IMR-90 (cell line): ENCODE data around the gene PPM1G. TPM values are rescaled to one million over a fixed set of nuclear protein-coding genes. Genes with fewer than 3 reads are reported as not detected.

ENCODE experiments used
- ATAC-seq: fragments of 200-7000 bp; cut with Tn5 transposase; 2 replicates; pipeline ENCODE4 v1.9.1; 2020; ENCODE audit warnings: low read depth, mild to moderate bottlenecking, moderate library complexity
- BruUV-seq: library from RNA; stranded (reverse); fragments of 400-500 nt; replicated peaks from 2 replicates; lab custom pipeline; 2021; lab: Mats Ljungman, UMichigan
- CTCF ChIA-PET: fragments of 300-600 bp; formaldehyde crosslinking; extraction: SDS; loops from one replicate; lab custom pipeline; 2021; ENCODE audit warnings: antibody characterized with exemption; lab: Yijun Ruan, JAX
- POLR2A ChIA-PET: fragments of 300-600 bp; sonication (Branson Sonifier 250); formaldehyde crosslinking; loops from one replicate; lab custom pipeline; 2022; ENCODE audit warnings: antibody characterized with exemption; ENCODE audit not compliant: unreplicated experiment; lab: Charles Lee
- DNase-seq: peaks from one replicate; pipeline ENCODE4 v3.0.0; 2013
- H2AFZ ChIP-seq: replicated peaks from 2 replicates; pipeline ENCODE3; 2013; ENCODE audit warnings: low read length, mild to moderate bottlenecking; ENCODE audit not compliant: poor library complexity
- H2AK5ac ChIP-seq: 2 replicates; pipeline ENCODE4 v1.6.1; 2013; ENCODE audit warnings: low read depth, low read length, inconsistent platforms
- H2AK9ac ChIP-seq: replicated peaks from 2 replicates; pipeline ENCODE3; 2013; ENCODE audit warnings: mild to moderate bottlenecking, low read depth, low read length, moderate library complexity; ENCODE audit not compliant: poor library complexity
- H2BK120ac ChIP-seq: 2 replicates; pipeline ENCODE4 v1.6.1; 2013; ENCODE audit warnings: low read depth, low read length, inconsistent platforms
- H2BK15ac ChIP-seq: 3 replicates; pipeline ENCODE4 v1.6.1; 2013; ENCODE audit warnings: low read depth, low read length, inconsistent platforms
- H2BK20ac ChIP-seq: 2 replicates; pipeline ENCODE4 v1.6.1; 2013; ENCODE audit warnings: low read depth, mild to moderate bottlenecking, inconsistent platforms, low read length, moderate library complexity
- H2BK5ac ChIP-seq: 2 replicates; pipeline ENCODE4 v1.6.1; 2013; ENCODE audit warnings: mild to moderate bottlenecking, low read depth, low read length, inconsistent platforms; ENCODE audit not compliant: poor library complexity, severe bottlenecking
- H3K14ac ChIP-seq: replicated peaks from 2 replicates; pipeline ENCODE4 v1.6.1; 2013; ENCODE audit warnings: low read depth, low read length, inconsistent platforms
- H3K18ac ChIP-seq: 2 replicates; pipeline ENCODE4 v1.6.1; 2013; ENCODE audit warnings: low read depth, low read length, control low read depth
- H3K23ac ChIP-seq: 2 replicates; pipeline ENCODE4 v1.6.1; 2013; ENCODE audit warnings: low read depth, low read length, inconsistent platforms
- H3K27ac ChIP-seq: 2 replicates; pipeline ENCODE4 v1.5.1; 2013; ENCODE audit warnings: mild to moderate bottlenecking, control low read depth, low read length; ENCODE audit not compliant: insufficient read depth
- H3K27me3 ChIP-seq: 2 replicates; pipeline ENCODE4 v1.6.1; 2013; ENCODE audit warnings: low read length; ENCODE audit not compliant: control insufficient read depth, insufficient read depth
- H3K36me3 ChIP-seq: 2 replicates; pipeline ENCODE4 v1.6.1; 2013; ENCODE audit warnings: low read length, mixed read lengths; ENCODE audit not compliant: control insufficient read depth, insufficient read depth
- H3K4ac ChIP-seq: 2 replicates; pipeline ENCODE4 v1.6.1; 2013; ENCODE audit warnings: low read depth, low read length, inconsistent platforms
- H3K4me1 ChIP-seq: 2 replicates; pipeline ENCODE4 v1.6.1; 2013; ENCODE audit warnings: low read length, mixed read lengths; ENCODE audit not compliant: control insufficient read depth, insufficient read depth
- H3K4me2 ChIP-seq: 2 replicates; pipeline ENCODE4 v1.6.1; 2013; ENCODE audit warnings: low read depth, mild to moderate bottlenecking, control low read depth, low read length, moderate library complexity
- H3K4me3 ChIP-seq: 2 replicates; pipeline ENCODE4 v1.5.1; 2013; ENCODE audit warnings: low read depth, mild to moderate bottlenecking, control low read depth, low read length, moderate library complexity; ENCODE audit not compliant: insufficient read depth
- H3K56ac ChIP-seq: 2 replicates; pipeline ENCODE4 v1.6.1; 2013; ENCODE audit warnings: low read length, inconsistent platforms; ENCODE audit not compliant: insufficient read depth; ENCODE audit errors: extremely low read depth
- H3K79me1 ChIP-seq, 2 experiments: 2 replicates each; pipeline ENCODE4 v1.6.1; 2013; ENCODE audit warnings: low read length in 2 of 2, inconsistent platforms in 1 of 2, low read depth in 1 of 2
- H3K9ac ChIP-seq: 2 replicates; pipeline ENCODE4 v1.6.1; 2013; ENCODE audit warnings: low read depth, low read length, control low read depth
- H3K9me1 ChIP-seq: 2 replicates; pipeline ENCODE4 v1.6.1; 2013; ENCODE audit warnings: low read length, inconsistent platforms; ENCODE audit not compliant: insufficient read depth
- H3K9me3 ChIP-seq: 2 replicates; pipeline ENCODE4 v1.6.1; 2013; ENCODE audit warnings: low read length; ENCODE audit not compliant: control insufficient read depth, insufficient read depth
- H4K20me1 ChIP-seq: 2 replicates; pipeline ENCODE4 v1.6.1; 2013; ENCODE audit warnings: low read length, inconsistent platforms; ENCODE audit not compliant: insufficient read depth
- H4K5ac ChIP-seq: 2 replicates; pipeline ENCODE4 v1.6.1; 2013; ENCODE audit warnings: mild to moderate bottlenecking, low read depth, low read length, control low read depth
- H4K8ac ChIP-seq, 2 experiments: 2 replicates each; pipeline ENCODE4 v1.6.1; 2013; ENCODE audit warnings: low read depth in 2 of 2, low read length in 2 of 2, control low read depth in 1 of 2, inconsistent platforms in 1 of 2
- H4K91ac ChIP-seq: 2 replicates; pipeline ENCODE4 v1.6.1; 2013; ENCODE audit warnings: low read depth, low read length, inconsistent platforms; ENCODE audit not compliant: insufficient read depth
- BHLHE40 ChIP-seq: fragments of 150-350 bp; IDR thresholded peaks from 2 replicates; pipeline ENCODE4 v1.6.1; 2016; ENCODE audit warnings: mild to moderate bottlenecking, low read depth, low read length
- CEBPB ChIP-seq: IDR thresholded peaks from 2 replicates; pipeline ENCODE4 v1.6.1; 2012; ENCODE audit warnings: low read depth, low read length, improper control_type of control experiment
- CHD1 ChIP-seq: IDR thresholded peaks from 2 replicates; pipeline ENCODE4 v1.6.1; 2012; ENCODE audit warnings: low read depth, low read length, improper control_type of control experiment
- CTCF ChIP-seq: conservative IDR thresholded peaks from 2 replicates; pipeline ENCODE4 v1.5.1; 2012; ENCODE audit warnings: mild to moderate bottlenecking, low read depth, low read length, improper control_type of control experiment
- FOS ChIP-seq: fragments of 150-350 bp; IDR thresholded peaks from 2 replicates; pipeline ENCODE4 v1.6.1; 2016; ENCODE audit warnings: low read depth, low read length
- MAZ ChIP-seq: IDR thresholded peaks from 2 replicates; pipeline ENCODE4 v1.6.1; 2012; ENCODE audit warnings: low read depth, mild to moderate bottlenecking, low read length, improper control_type of control experiment, moderate library complexity, borderline replicate concordance
- MXI1 ChIP-seq: IDR thresholded peaks from 2 replicates; pipeline ENCODE4 v1.6.1; 2012; ENCODE audit warnings: low read depth, mild to moderate bottlenecking, low read length, moderate library complexity, borderline replicate concordance
- NFE2L2 ChIP-seq: fragments of 150-350 bp; IDR thresholded peaks from 2 replicates; pipeline ENCODE4 v1.6.1; 2016; ENCODE audit warnings: low read depth, mild to moderate bottlenecking, low read length
- RAD21 ChIP-seq: IDR thresholded peaks from 2 replicates; pipeline ENCODE4 v1.6.1; 2012; ENCODE audit warnings: low read length, improper control_type of control experiment
- RFX5 ChIP-seq: IDR thresholded peaks from 2 replicates; pipeline ENCODE4 v1.8.0; 2012; ENCODE audit warnings: low read depth, mild to moderate bottlenecking, low read length, moderate library complexity
- WGBS, 2 experiments: methylation state at CpG; one replicate each; pipeline versions ENCODE4 v1.1.5 to v1.1.7; 2013; ENCODE audit warnings: missing lambda C conversion rate in 2 of 2; ENCODE audit not compliant: insufficient read length in 1 of 2; ENCODE audit errors: extremely low coverage in 2 of 2; 5-methylcytosine and 5-hydroxymethylcytosine counted together
- dilution Hi-C: fragments of 300-500 bp; cut with HindIII; formaldehyde crosslinking; loops from one replicate; pipeline ENCODE4 v1.14.3; 2018; ENCODE audit warnings: low sequenced_read_pairs; ENCODE audit not compliant: unreplicated experiment
- in situ Hi-C: fragments of 300-500 bp; cut with MboI; formaldehyde crosslinking; loops from 3 replicates; pipeline ENCODE4 v1.14.3; 2019; ENCODE audit warnings: low sequenced_read_pairs, inconsistent platforms, mixed read lengths
- intact Hi-C: fragments of 100-400 bp; cut with micrococcal nuclease; formaldehyde crosslinking; loops from 2 replicates; pipeline ENCODE4 v1.10.0; 2022
- polyA plus RNA-seq, 3 experiments: library from polyadenylated mRNA; depleted of rRNA; stranded (reverse); fragments of >200 nt; gene quantifications; 2 replicates each; pipeline ENCODE4 v1.2.3, GENCODE V29; 2012; ENCODE audit warnings: low replicate concordance in 1 of 3
- total RNA-seq: library from RNA; depleted of rRNA; stranded (reverse); fragments of >200 nt; gene quantifications from 2 replicates; pipeline ENCODE4 v1.2.3, GENCODE V29; 2012
- TF ChIP-seq, protein P1 (sequence below): fragments of 150-350 bp; IDR thresholded peaks from 2 replicates; pipeline ENCODE4 v1.6.1; 2017; ENCODE audit warnings: mild to moderate bottlenecking, antibody characterized with exemption, low read length, low read depth

Gene PPM1G
- total and polyA plus RNA-seq, 2 of the 4 experiments (the other 2 are of a cell fraction): 57.6 to 95.9 TPM

- CTCF ChIA-PET: no interaction called here
- H3K4me1 ChIP-seq: peaks cover 6% of the 10 kb centered on the region
- no peak overlapping the region for H2BK5ac ChIP-seq
- ATAC-seq (no peak), DNase-seq (no peak)
- H3K56ac ChIP-seq: no peak overlapping the region
- no peak overlapping the region for H3K4me3 ChIP-seq
- H3K14ac ChIP-seq: no peak overlapping the region
- no peak overlapping the region for H2AFZ ChIP-seq
- dilution Hi-C loops (no loop called here), intact Hi-C loops (no loop called here), in situ Hi-C loops (no loop called here)
- peak overlapping the region; percentile 31 for H2AK9ac ChIP-seq
- no peak overlapping the region for H4K91ac ChIP-seq
- H3K9ac ChIP-seq: no peak overlapping the region
- H2BK20ac ChIP-seq: no peak overlapping the region
- no peak overlapping the region for H3K18ac ChIP-seq
- H3K9me1 ChIP-seq: peaks cover under 1% of the 10 kb centered on the region; the same call in 1 of the 2 replicates
- no peak overlapping the region for H3K27ac ChIP-seq
- no peak overlapping the region for H3K4ac ChIP-seq
- TF ChIP-seq CTCF (peak; percentile 19; the same call in 1 of the 2 replicates), MAZ (no peak), MXI1 (no peak), CEBPB (no peak), FOS (no peak), CHD1 (no peak), NFE2L2 (no peak), RAD21 (peak; percentile 1; the same call in 1 of the 2 replicates), RFX5 (no peak), BHLHE40 (no peak)
- TF ChIP-seq, protein P1, sequence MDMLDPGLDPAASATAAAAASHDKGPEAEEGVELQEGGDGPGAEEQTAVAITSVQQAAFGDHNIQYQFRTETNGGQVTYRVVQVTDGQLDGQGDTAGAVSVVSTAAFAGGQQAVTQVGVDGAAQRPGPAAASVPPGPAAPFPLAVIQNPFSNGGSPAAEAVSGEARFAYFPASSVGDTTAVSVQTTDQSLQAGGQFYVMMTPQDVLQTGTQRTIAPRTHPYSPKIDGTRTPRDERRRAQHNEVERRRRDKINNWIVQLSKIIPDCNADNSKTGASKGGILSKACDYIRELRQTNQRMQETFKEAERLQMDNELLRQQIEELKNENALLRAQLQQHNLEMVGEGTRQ: no peak
- no peak overlapping the region for H2BK15ac ChIP-seq
- no peak overlapping the region for H2BK120ac ChIP-seq
- H3K23ac ChIP-seq: no peak overlapping the region
- peaks cover 17 to 55% of the 10 kb centered on the region in 2 experiments; a peak in 3 of 4 replicates for H3K79me1 ChIP-seq
- no peaks in the 10 kb centered on the region for H3K9me3 ChIP-seq
- H4K20me1 ChIP-seq: peaks cover 17% of the 10 kb centered on the region; the same call in 1 of the 2 replicates
- no peak overlapping the region for H2AK5ac ChIP-seq
- H4K8ac ChIP-seq: no peak overlapping the region
- H3K4me2 ChIP-seq: no peak overlapping the region
- BruUV-seq: no TSS peak
- peaks cover 61% of the 10 kb centered on the region for H3K36me3 ChIP-seq
- 93% methylated on average over 13 of the region's 29 CpGs; no CpG with 5 or more reads in 1 of the 2 experiments for WGBS, 2 experiments
- H4K5ac ChIP-seq: no peak overlapping the region
- no peaks in the 10 kb centered on the region for H3K27me3 ChIP-seq
- POLR2A ChIA-PET: no interaction called here
These were observed 31.1 kb downstream of the PPM1G start for GRCh38 chr2:27378096-27378808.
